Panc1 (cell line): Measurements from ENCODE around the gene MYH7. TPM values are rescaled to one million over a fixed set of nuclear protein-coding genes. Genes with fewer than 3 reads are reported as not detected.

Experiments
- ATAC-seq: fragments of 200-7000 bp; cut with Tn5 transposase; 2 replicates; pipeline ENCODE4 v1.9.1; 2020; ENCODE audit warnings: mild to moderate bottlenecking, moderate library complexity
- BruUV-seq: library from RNA; stranded (reverse); fragments of 400-500 nt; replicated peaks from 2 replicates; lab custom pipeline; 2021; lab: Mats Ljungman, UMichigan
- CTCF ChIA-PET: fragments of 300-600 bp; sonication (Branson Sonifier 250); formaldehyde crosslinking; loops from one replicate; lab custom pipeline; 2022; ENCODE audit warnings: antibody characterized with exemption; lab: Charles Lee
- POLR2A ChIA-PET: fragments of 300-600 bp; sonication (Branson Sonifier 250); formaldehyde crosslinking; loops from one replicate; lab custom pipeline; 2022; ENCODE audit warnings: antibody characterized with exemption; lab: Charles Lee
- DNase-seq: peaks from one replicate; pipeline ENCODE4 v3.0.0-alpha.2; 2010; ENCODE audit warnings: low read depth, low spot score
- H3K27ac ChIP-seq: 2 replicates; pipeline ENCODE4 v1.5.1; 2011; ENCODE audit warnings: mild to moderate bottlenecking, low read length, inconsistent platforms
- H3K27me3 ChIP-seq: fragments of 200-500 bp; sonication (Bioruptor generic); 2 replicates; pipeline ENCODE4 v1.6.0; 2014; ENCODE audit warnings: low read length, inconsistent platforms; ENCODE audit not compliant: control insufficient read depth, insufficient read depth
- H3K36me3 ChIP-seq: fragments of 200-500 bp; sonication (Bioruptor generic); 2 replicates; pipeline ENCODE4 v1.5.1; 2014; ENCODE audit warnings: inconsistent platforms, mild to moderate bottlenecking, low read length, moderate library complexity; ENCODE audit not compliant: control insufficient read depth, insufficient read depth
- H3K4me1 ChIP-seq: 2 replicates; pipeline ENCODE4 v1.5.1; 2011; ENCODE audit warnings: inconsistent platforms, mild to moderate bottlenecking, low read length, moderate library complexity; ENCODE audit not compliant: control insufficient read depth, insufficient read depth
- H3K4me3 ChIP-seq, 2 experiments: 2 replicates each; pipeline ENCODE4 v1.5.1; 2011 to 2012; ENCODE audit warnings: low read depth in 2 of 2, low read length in 2 of 2, mild to moderate bottlenecking in 2 of 2, inconsistent platforms in 1 of 2, moderate library complexity in 1 of 2
- H3K9me3 ChIP-seq: fragments of 200-500 bp; sonication (Bioruptor generic); 2 replicates; pipeline ENCODE4 v1.5.1; 2014; ENCODE audit warnings: low read depth, mild to moderate bottlenecking, inconsistent platforms, low read length, moderate library complexity; ENCODE audit not compliant: control insufficient read depth, insufficient read depth
- CTCF ChIP-seq: fragments of 450-650 bp; IDR thresholded peaks from 2 replicates; pipeline ENCODE4 v1.5.1; 2017; ENCODE audit warnings: mild to moderate bottlenecking
- POLR2AphosphoS5 ChIP-seq: IDR thresholded peaks from 2 replicates; pipeline ENCODE4 v1.6.1; 2012; ENCODE audit warnings: mild to moderate bottlenecking, low read depth, low read length, moderate library complexity
- REST ChIP-seq, 2 experiments: IDR thresholded peaks; 2 replicates each; pipeline ENCODE4 v1.6.1; 2011 to 2012; ENCODE audit warnings: low read depth in 2 of 2, control low read depth in 1 of 2, low read length in 1 of 2, mild to moderate bottlenecking in 1 of 2, moderate library complexity in 1 of 2; ENCODE audit not compliant: insufficient read depth in 1 of 2
- SIN3A ChIP-seq: IDR thresholded peaks from 2 replicates; pipeline ENCODE4 v1.6.1; 2012; ENCODE audit warnings: low read depth, mild to moderate bottlenecking, low read length, moderate library complexity, borderline replicate concordance; ENCODE audit not compliant: insufficient read depth
- TCF7L2 ChIP-seq: IDR thresholded peaks from 2 replicates; pipeline ENCODE4 v1.6.1; 2011; ENCODE audit warnings: mild to moderate bottlenecking, low read depth, low read length, inconsistent platforms
- in situ Hi-C: cut with HindIII; loops from 2 replicates; pipeline ENCODE4 v1.10.0; 2016; ENCODE audit warnings: low sequenced_read_pairs, low pct_unique_long_range_greater_than_20kb
- intact Hi-C: fragments of 100-400 bp; cut with micrococcal nuclease; formaldehyde crosslinking; loops from one replicate; pipeline ENCODE4 v1.10.0; 2022; ENCODE audit not compliant: unreplicated experiment
- total RNA-seq: library from RNA; stranded (reverse); gene quantifications from one replicate; pipeline ENCODE4 v1.2.1, GENCODE V29; 2021; ENCODE audit not compliant: unreplicated experiment

Gene MYH7
- total RNA-seq, 1 experiment from 2014 or later: not detected

DNA sequence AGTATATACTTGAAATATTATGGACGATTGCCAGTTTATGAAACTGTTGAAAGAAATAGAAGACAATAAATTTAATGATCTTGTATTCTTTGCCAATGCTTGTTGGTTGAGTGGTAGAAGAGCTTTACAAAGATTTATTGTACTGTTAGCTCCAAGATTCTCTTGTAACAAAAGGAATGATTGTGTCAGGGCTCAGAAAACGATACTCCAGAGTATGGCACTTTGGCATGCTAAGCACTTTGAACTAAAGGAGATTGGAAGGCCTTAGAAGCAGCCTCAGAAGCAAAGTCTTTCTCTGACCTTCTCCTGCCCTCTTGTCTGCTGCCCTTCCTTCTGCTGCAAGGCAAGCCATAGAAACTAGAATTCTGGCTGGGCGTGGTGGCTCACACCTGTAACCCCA is 29.8 kb upstream of the MYH7 start:
- in situ Hi-C loops: no loop called here

DNA sequence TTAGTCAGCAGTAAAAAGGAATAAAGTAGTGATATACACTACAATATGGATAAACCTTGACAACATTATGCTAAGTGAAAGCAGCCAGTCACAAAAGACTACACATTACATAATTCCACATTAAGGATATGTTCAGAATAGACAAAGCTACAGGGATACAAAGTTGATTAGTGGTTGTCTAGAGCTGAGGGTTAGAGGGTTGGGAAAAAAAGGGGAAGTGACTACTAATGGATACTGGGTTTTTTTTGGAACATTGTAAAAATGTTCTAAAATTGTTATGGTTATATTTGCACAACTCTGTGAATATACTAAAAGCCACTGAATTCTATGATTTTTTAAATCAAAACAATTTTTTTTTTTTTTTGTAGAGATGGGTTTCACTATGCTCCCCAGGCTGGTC is 29.2 kb upstream of the MYH7 start:
- Histone ChIP-seq H3K27me3 (0 out of 2 replicates have a peak, but pooled peaks cover 1% of the 10 kb centered on the region), H3K36me3 (no peaks in the 10 kb centered on the region; the same call in 1 of the 2 replicates), H3K4me1 (no peaks in the 10 kb centered on the region), H3K9me3 (no peaks in the 10 kb centered on the region), H3K4me3 (no peak overlapping the region), H3K27ac (no peak overlapping the region)
- in situ Hi-C loops (no loop called here), intact Hi-C loops (no loop called here)
- ATAC-seq (no peak), DNase-seq (no peak)
- ChIA-PET POLR2A (no interaction called here), CTCF (no interaction called here)
- BruUV-seq: no TSS peak
- TF ChIP-seq REST (IDR thresholded peaks at IDR 0.05; ENCODE audit: insufficient read depth in 1 of 2, low read depth in 2 of 2, low read length in 1 of 2) (no peak), SIN3A (no peak), TCF7L2 (no peak), CTCF (no peak), POLR2AphosphoS5 (no peak)

More for the DNA sequence above, 29.8 kb upstream of the MYH7 start:
- no peaks in the 10 kb centered on the region for H3K9me3 ChIP-seq
- H3K36me3 ChIP-seq: peaks cover 4% of the 10 kb centered on the region; the same call in 1 of the 2 replicates
- H3K4me3 ChIP-seq: no peak overlapping the region
- TF ChIP-seq TCF7L2: no peak
- TF ChIP-seq POLR2AphosphoS5: no peak
- TF ChIP-seq SIN3A: no peak
- TF ChIP-seq REST (IDR thresholded peaks at IDR 0.05; ENCODE audit: insufficient read depth in 1 of 2, low read depth in 2 of 2, low read length in 1 of 2): no peak
- no peak for TF ChIP-seq CTCF
- H3K27me3 ChIP-seq: no peaks in the 10 kb centered on the region
- intact Hi-C loops: no loop called here
- ATAC-seq (no peak), DNase-seq (no peak)
- H3K4me1 ChIP-seq: peaks cover 1% of the 10 kb centered on the region; the same call in 1 of the 2 replicates
- ChIA-PET POLR2A (no interaction called here), CTCF (no interaction called here)
- no peak overlapping the region for H3K27ac ChIP-seq
- no TSS peak for BruUV-seq
